NAMALWA (cell line): ENCODE data around the gene IGF2BP3.

Source experiments
- DNase-seq: peaks from one replicate; pipeline ENCODE4 v3.0.0-alpha.2; 2015; ENCODE audit warnings: low spot score

The IGF2BP3 gene

GRCh38 chr7:23472046-23472445 is 1.8 kb upstream of the IGF2BP3 start:
- DNase-seq, result peak; percentile 70

- peak; percentile 97 for DNase-seq
Measured at GRCh38 chr7:23471106-23471859, 992 bp upstream of the IGF2BP3 start.

- DNase-seq, result peak; percentile 71
Measured at GRCh38 chr7:23469961-23470250, 385 bp downstream of the IGF2BP3 start.

- DNase-seq, result peak; percentile 71
Measured at GRCh38 chr7:23469150-23469960, 936 bp downstream of the IGF2BP3 start.

- DNase-seq, result peak; percentile 69
Measured at GRCh38 chr7:23468526-23469149, 1.7 kb downstream of the IGF2BP3 start.

- peak; percentile 81 for DNase-seq
Measured at GRCh38 chr7:23467806-23468525, 2.3 kb downstream of the IGF2BP3 start.

- no peak for DNase-seq
Measured at GRCh38 chr7:23467291-23467805, 2.9 kb downstream of the IGF2BP3 start.

- no peak for DNase-seq
Measured at GRCh38 chr7:23462846-23463245, 7.4 kb downstream of the IGF2BP3 start.

- no peak for DNase-seq
Measured at GRCh38 chr7:23458044-23458443, 12.2 kb downstream of the IGF2BP3 start.

- no peak for DNase-seq
Measured at GRCh38 chr7:23456093-23456492, 14.2 kb downstream of the IGF2BP3 start.

GRCh38 chr7:23454881-23455526 is 15.3 kb downstream of the IGF2BP3 start:
- no peak for DNase-seq

- DNase-seq, result no peak
Measured at GRCh38 chr7:23450518-23450917, 19.8 kb downstream of the IGF2BP3 start.

GRCh38 chr7:23449941-23450340 is 20.4 kb downstream of the IGF2BP3 start:
- no peak for DNase-seq

GRCh38 chr7:23445326-23445725 is 25.0 kb downstream of the IGF2BP3 start:
- DNase-seq, result no peak

GRCh38 chr7:23443974-23444373 is 26.3 kb downstream of the IGF2BP3 start:
- DNase-seq, result no peak

- DNase-seq, result no peak
Measured at GRCh38 chr7:23438171-23438570, 32.1 kb downstream of the IGF2BP3 start.

- no peak for DNase-seq
Measured at GRCh38 chr7:23434147-23434917, 36.0 kb downstream of the IGF2BP3 start.

GRCh38 chr7:23431702-23432199 is 38.5 kb downstream of the IGF2BP3 start:
- no peak for DNase-seq

- no peak for DNase-seq
Measured at GRCh38 chr7:23430893-23431259, 39.4 kb downstream of the IGF2BP3 start.

- no peak for DNase-seq
Measured at GRCh38 chr7:23426876-23427275, 43.4 kb downstream of the IGF2BP3 start.

GRCh38 chr7:23422909-23423308 is 47.4 kb downstream of the IGF2BP3 start:
- no peak for DNase-seq
